GM19395 (cell line): Measurements from ENCODE around the gene ZNF132.
A peak's percentile ranks its signal among the peaks of the same experiment; 100 is the strongest.

Experiments
- ATAC-seq: cut with Tn5 transposase; IDR thresholded peaks from one replicate; pipeline ENCODE4 v1.9.1; 2021; ENCODE audit warnings: mild to moderate bottlenecking, moderate library complexity; ENCODE audit not compliant: unreplicated experiment

ZNF132 gene

GRCh38 chr19:58392945-58393724 lies 46.8 kb downstream of the ZNF132 start:
- no peak for ATAC-seq

DNA sequence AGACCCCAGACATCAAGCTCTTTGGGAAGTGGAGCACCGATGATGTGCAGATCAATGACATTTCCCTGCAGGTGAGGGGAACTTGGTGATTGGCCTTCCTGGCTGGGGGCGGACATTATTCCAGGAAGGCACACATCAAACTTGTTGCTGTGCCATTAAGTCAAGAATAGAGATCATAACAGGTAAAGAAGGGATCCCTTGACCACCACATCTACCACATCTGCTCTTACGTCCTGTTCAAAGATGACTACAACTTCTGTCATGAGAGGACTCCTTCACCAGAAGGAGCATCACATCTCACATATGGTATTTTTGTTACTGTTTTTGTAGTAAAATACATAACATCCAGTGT lies 51.8 kb downstream of the ZNF132 start:
- ATAC-seq = no peak

GRCh38 chr19:58387338-58388174 lies 52.4 kb downstream of the ZNF132 start:
- ATAC-seq = no peak

DNA sequence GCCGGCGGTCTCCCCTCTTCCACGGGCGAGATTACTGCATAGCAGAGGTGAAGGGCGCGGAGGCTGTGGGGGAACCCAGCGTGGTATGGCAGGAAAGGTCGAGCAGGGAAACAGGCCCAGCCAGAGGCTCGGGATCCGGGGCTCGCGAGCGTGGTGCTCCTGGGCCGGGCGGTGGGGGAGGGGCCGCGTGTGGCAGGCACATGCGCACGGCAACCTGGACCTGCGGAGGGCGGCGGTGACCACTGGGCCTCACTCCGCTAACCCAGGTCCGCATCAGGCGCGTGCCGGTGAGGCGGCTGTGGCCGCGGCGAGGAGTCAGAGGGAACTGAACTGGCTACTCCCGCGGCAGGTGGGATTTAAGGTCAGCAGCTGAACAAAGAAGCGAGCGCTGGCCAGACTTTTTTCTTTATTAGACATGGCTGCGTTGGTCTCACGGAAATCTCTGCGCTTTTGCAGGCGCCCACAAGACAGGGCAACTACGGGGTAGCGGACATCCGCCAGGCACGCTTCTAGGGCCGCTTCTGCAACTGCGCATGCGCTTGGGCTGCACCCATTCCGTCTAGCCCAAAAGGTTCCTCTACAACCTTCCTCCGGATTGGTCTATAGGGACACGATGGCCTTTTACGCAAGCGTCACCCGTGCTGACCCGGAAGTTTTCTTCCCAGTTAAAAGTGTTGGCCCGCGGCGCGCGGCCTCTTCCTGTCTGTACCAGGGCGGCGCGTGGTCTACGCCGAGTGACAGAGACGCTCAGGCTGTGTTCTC lies 53.2 kb downstream of the ZNF132 start, which contains the start of gene RPS5:
Gene RPS5, plus strand, starts transcription at position 694 of the 762 bp plus-strand sequence. CDS start 869 bp downstream, outside the sequence.
- ATAC-seq = peak; percentile 89

DNA sequence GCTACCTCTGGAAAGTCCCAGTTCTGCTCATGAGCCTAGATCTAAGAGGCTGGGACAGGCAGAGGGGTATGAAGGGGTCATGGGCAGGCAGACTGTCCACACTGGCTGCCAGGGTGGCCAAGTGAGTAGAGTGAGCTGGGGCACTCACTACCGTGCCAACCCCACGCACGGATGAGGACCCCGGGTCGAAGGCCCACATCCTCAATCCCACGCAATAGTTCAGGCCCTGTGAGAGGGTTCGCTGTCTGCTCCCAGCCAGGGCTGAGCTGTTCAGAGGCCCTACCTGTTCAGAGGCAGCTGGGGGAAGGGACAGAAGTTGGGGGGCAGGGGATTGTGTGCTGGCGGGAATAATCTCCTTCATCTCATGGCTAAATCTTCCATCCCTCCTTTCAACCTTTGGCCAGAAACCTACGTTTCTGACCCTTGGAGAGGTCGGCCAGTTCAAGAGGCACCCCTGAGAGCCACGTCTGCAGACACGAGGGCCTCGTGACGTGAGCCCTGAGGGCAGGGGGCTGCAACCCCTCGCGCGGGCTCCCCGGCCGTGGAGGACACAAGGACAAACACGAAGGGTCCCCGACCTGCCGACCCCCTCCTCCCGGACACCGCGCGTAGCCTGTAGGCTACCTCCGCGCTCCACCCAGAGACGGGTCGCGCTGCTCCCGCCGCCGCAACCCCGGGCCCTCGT lies 53.9 kb downstream of the ZNF132 start:
- peak; percentile 13 for ATAC-seq

DNA sequence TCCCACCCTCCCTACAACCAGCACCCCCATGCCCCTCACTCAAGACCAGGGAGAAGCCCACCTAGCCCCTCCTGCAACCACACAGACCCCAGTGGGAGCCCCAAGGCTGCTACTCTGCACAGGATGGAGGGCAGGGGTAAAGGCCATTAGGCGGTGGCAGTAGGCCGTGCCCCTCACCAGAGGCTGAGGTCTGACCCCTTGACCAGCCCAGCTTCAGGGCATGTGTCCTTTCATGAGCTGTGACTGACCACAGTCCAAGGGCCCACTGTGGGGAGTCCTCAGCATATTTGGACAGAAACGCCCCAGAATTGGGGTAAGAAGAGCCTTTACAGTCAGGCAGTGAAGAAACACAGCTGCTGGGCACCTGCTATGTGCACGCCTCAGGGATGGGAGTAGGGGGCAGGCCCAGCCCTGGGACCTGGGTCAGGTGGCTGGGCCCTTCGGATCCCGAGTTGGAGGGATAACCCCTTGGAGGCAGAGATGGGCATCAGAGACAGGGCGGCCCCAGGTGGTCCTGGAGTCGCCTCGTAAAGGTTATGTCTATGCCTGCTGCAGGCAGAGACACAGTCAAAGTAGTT lies 54.6 kb downstream of the ZNF132 start:
- no peak for ATAC-seq

GRCh38 chr19:58382997-58383603 lies 56.9 kb downstream of the ZNF132 start:
- no peak for ATAC-seq
